GM19455 (cell line): ENCODE measurements around the gene RBM19.

Experiments used
- ATAC-seq: cut with Tn5 transposase; IDR thresholded peaks from one replicate; pipeline ENCODE4 v1.9.1; 2021; ENCODE audit not compliant: unreplicated experiment

Gene RBM19

GRCh38 chr12:113889076-113889475, 77.0 kb downstream of the RBM19 start:
- ATAC-seq, result no peak

GRCh38 chr12:113888435-113888834, 77.7 kb downstream of the RBM19 start:
- ATAC-seq, result no peak

GRCh38 chr12:113887906-113888305, 78.2 kb downstream of the RBM19 start:
- no peak for ATAC-seq

GRCh38 chr12:113886721-113887120, 79.4 kb downstream of the RBM19 start:
- no peak for ATAC-seq

- no peak for ATAC-seq
Measured at GRCh38 chr12:113884392-113884791, 81.7 kb downstream of the RBM19 start.

GRCh38 chr12:113882690-113883089, 83.4 kb downstream of the RBM19 start:
- ATAC-seq, result no peak

GRCh38 chr12:113880988-113881962, 84.8 kb downstream of the RBM19 start:
- ATAC-seq, result no peak

- no peak for ATAC-seq
Measured at GRCh38 chr12:113880326-113880725, 85.8 kb downstream of the RBM19 start.

- no peak for ATAC-seq
Measured at GRCh38 chr12:113879658-113880057, 86.5 kb downstream of the RBM19 start.

- ATAC-seq, result no peak
Measured at GRCh38 chr12:113877607-113878006, 88.5 kb downstream of the RBM19 start.

- no peak for ATAC-seq
Measured at GRCh38 chr12:113876160-113876559, 90.0 kb downstream of the RBM19 start.

GRCh38 chr12:113875691-113876090, 90.4 kb downstream of the RBM19 start:
- no peak for ATAC-seq

- no peak for ATAC-seq
Measured at GRCh38 chr12:113874999-113875561, 91.0 kb downstream of the RBM19 start.

GRCh38 chr12:113874326-113874725, 91.8 kb downstream of the RBM19 start:
- no peak for ATAC-seq

GRCh38 chr12:113873740-113874139, 92.4 kb downstream of the RBM19 start:
- no peak for ATAC-seq

- no peak for ATAC-seq
Measured at GRCh38 chr12:113870890-113871289, 95.2 kb downstream of the RBM19 start.

GRCh38 chr12:113870035-113870434, 96.1 kb downstream of the RBM19 start:
- ATAC-seq, result no peak

GRCh38 chr12:113868365-113868764, 97.8 kb downstream of the RBM19 start:
- no peak for ATAC-seq

GRCh38 chr12:113867258-113867657, 98.9 kb downstream of the RBM19 start:
- ATAC-seq, result no peak

GRCh38 chr12:113866496-113866895, 99.6 kb downstream of the RBM19 start:
- ATAC-seq, result no peak

GRCh38 chr12:113863455-113863845, 102.7 kb downstream of the RBM19 start:
- no peak for ATAC-seq
